CD1c-positive myeloid dendritic cell (primary cell): ENCODE measurements around the gene IQCC.
"Not testable (repeated sequence)": the region's sequence is repeated elsewhere in the genome, so short reads cannot be mapped to it uniquely, and the experiment has no call there.

Source experiments
- DNase-seq: peaks from one replicate; pipeline ENCODE4 v3.0.0-alpha.2; 2016; ENCODE audit errors: extremely low spot score

IQCC gene

DNA sequence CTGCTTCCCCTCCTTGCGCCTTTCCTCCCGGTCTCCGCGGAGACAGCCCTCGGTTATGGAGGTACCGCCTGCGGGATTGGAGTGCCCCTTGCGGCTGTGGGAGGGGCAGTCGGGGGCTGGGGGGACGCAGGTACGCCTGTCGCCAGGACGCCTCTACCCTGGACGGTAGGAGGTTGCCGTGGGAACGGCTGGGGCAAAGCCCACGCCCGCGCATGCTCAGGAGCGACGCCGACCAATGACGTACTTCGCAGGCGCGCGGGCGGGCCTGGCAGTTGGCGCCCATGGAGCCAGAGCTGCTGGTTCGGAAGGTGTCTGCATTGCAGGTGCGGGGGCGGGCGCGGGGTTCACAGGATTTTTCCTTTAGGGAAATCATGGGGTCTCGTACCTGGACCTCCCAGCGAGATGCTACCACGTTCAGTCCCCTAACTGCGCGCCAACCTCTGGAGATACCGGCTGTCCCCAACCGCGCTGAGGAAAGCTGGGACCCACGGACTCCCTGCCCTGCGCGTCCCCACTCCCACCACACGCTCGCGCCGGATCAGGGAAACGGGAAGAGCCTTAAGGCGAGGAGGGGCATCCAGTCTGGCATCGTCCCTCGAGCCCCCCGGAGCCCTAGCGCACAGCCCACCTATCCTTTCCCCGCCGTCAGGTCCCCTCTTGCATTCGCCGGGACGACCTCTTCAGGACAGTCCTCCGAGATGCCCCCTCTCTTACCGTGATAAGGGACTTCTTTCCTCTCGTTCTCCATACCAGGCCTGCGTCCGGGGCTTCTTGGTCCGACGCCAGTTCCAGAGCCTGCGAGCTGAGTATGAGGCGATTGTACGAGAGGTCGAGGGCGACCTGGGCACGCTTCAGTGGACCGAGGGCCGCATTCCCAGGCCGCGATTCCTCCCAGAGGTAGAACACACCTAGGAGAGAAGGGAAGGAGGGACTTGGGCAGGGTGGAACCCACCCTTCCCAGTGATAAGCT is at the start of gene IQCC:
IQCC (plus strand) TSS at position 271 of the 970 bp plus-strand sequence; CDS start at position 282, 11 bp downstream.
- DNase-seq = peak; percentile 91

GRCh38 chr1:32159189-32159588 is 46.3 kb upstream of the IQCC start:
- DNase-seq = no peak

DNA sequence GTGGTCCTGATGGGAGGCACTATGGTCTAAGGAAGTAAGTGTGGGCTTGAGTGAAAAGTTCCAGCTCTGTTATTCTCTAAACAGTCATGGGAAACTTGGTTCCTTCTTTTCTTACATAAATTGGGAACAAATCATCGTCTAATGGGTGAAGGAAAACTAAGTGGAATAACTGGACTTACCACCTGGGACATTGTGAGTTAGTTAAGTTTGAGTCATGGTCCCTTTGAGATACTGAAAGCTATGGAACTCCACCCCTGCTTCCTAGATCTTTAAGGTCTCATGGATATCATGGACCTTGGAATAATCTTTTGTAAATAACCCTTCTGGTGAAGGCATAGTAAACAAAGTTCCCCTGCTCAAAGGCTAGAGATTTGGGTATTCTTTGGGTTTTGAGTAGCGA is 42.1 kb upstream of the IQCC start:
- no peak for DNase-seq

DNA sequence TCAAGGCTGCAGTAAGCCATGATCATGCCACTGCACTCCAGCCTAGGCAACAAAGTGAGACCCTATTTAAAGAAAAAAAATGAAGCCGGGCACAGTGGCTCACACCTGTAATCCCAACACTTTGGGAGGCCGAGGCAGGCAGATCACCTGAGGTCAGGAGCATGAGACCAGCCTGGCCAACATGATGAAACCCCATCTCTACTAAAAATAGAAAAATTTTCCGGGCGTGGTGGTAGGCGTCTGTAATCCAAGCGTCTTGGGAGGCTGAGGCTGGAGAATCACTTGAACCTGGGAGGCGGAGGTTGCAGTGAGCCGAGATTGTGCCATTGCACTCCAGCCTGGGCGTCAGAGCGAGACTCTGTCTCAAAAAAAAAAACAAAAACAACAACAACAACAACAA is 39.8 kb upstream of the IQCC start:
- not testable (repeated sequence) for DNase-seq

DNA sequence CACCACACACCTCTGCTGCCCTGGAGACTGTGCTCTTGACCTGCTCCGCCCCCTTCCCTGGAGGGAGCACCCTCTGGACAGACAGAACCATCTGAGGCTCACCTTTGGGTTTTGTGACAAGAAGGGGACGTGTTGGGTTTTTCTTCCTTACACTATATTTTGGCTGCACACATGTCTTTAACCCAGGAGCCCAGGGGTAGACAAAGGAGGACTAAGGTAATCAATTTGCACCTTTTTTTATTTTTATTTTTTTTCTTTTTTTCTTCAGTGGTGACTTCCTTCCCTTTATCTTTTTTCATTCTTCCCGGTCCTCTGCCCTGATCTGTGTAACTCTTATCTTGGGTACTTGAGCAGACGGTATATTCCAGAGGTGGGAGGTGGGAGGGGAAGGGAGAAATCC is 34.5 kb upstream of the IQCC start:
- no peak for DNase-seq

GRCh38 chr1:32172621-32173245 is 32.7 kb upstream of the IQCC start:
- DNase-seq = no peak

- DNase-seq = no peak
Observed at GRCh38 chr1:32178380-32179192, 26.9 kb upstream of the IQCC start.

GRCh38 chr1:32179193-32179442 is 26.4 kb upstream of the IQCC start:
- DNase-seq = no peak

GRCh38 chr1:32179443-32180185 is 25.9 kb upstream of the IQCC start, which contains the start of gene TXLNA:
Gene TXLNA, plus strand, starts transcription at chr1:32179675. Its CDS starts 671 bp downstream, at chr1:32180346.
- DNase-seq = peak; percentile 96

GRCh38 chr1:32180186-32181060 is 25.0 kb upstream of the IQCC start:
- DNase-seq = peak; percentile 41

GRCh38 chr1:32181065-32181464 is 24.4 kb upstream of the IQCC start:
- no peak for DNase-seq

- DNase-seq = no peak
Observed at GRCh38 chr1:32181563-32181962, 23.9 kb upstream of the IQCC start.

DNA sequence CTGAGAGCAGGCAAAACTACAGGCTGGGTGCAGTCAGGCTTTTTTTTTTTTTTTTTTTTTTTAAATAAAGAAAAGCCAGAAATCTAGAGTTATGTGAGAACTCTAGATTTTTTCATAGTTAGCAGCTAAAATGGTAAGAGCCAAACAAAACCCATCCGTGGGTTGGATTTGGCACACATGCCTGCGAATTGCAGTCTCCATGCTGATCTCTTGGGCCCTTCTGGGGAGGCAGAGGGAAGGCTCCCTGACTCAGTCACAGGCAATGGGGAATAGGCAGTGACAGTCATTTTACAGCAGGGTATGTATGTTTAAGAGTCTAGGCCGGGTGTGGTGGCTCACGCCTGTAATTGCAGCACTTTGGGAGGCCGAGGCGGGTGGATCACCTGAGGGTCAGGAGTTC is 23.4 kb upstream of the IQCC start:
- DNase-seq = no peak

DNA sequence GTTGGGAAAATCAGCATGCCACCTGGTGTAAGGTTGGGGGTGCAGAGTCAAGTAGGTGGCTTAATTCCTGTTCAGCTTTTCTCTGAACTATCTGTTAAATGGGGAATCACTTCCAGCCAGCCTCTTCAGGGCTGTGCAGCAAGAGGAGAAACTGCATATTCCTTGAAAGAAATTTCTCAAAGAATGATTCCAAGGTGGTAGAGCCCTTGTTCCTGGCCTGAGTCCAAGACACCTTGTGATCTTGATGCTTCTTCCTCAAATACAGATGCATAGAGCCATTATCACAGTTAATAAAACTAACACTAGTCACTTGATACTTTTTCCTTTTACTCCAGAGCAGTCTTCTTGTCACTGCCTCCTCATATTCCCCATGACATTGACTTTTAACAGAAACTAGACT is 20.8 kb upstream of the IQCC start:
- DNase-seq = peak; percentile 36

- DNase-seq = no peak
Observed at GRCh38 chr1:32186077-32186476, 19.4 kb upstream of the IQCC start.

DNA sequence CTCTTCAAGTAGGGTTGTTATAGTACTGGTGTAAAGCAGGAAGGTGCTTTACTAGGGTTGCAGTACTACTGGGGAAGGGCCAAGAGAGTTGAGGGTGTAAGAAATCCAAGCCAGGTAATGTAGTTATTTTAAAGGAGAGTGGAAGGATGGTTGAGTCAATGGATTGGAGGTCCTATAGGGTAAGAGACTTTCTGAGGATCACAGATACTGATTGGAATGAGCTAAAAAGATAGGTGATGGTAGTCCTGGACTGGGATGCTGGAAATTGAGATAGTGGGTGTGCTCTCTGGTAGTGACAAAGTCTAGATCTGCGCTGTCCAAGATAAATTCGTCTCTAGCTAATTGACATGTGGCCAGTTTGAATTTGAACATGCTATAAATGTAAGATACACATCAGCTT is 19.0 kb upstream of the IQCC start:
- no peak for DNase-seq

GRCh38 chr1:32187850-32188249 is 17.6 kb upstream of the IQCC start:
- DNase-seq = no peak

- DNase-seq = no peak
Observed at GRCh38 chr1:32192220-32192948, 13.1 kb upstream of the IQCC start.

DNA sequence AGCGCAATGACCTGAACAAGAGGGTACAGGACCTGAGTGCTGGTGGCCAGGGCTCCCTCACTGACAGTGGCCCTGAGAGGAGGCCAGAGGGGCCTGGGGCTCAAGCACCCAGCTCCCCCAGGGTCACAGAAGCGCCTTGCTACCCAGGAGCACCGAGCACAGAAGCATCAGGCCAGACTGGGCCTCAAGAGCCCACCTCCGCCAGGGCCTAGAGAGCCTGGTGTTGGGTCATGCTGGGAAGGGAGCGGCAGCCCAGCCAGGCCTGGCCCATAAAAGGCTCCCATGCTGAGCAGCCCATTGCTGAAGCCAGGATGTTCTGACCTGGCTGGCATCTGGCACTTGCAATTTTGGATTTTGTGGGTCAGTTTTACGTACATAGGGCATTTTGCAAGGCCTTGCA is 10.5 kb upstream of the IQCC start:
- DNase-seq = no peak

DNA sequence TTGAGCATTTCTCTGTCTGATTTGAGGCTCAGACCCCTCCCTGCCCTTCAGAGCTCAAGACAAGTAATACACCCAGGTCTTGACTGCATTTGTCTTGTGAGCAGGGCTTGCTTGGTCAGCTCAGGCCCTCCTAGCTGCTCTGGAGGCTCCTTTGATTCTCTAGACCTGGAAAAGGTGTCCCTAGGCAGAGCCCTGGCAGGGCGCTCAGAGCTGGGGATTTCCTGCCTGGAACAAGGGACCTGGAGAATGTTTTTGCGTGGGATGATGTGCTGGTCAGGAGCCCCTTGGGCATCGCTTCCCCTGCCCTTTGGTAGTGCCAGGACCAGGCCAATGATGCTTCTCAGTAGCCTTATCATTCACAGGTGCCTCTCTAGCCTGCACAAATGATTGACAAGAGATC is 9.9 kb upstream of the IQCC start:
- DNase-seq = no peak
